AG04449 (cell line): ENCODE measurements around the gene CLCNKA.

Source experiments
- CTCF ChIA-PET: fragments of 350-600 bp; formaldehyde crosslinking; extraction: SDS; loops from one replicate; lab custom pipeline; 2021; ENCODE audit warnings: antibody characterized with exemption; lab: Yijun Ruan, JAX
- POLR2A ChIA-PET: fragments of 400-600, 350-600 bp; formaldehyde crosslinking; extraction: SDS; loops from one replicate; lab custom pipeline; 2020; ENCODE audit warnings: antibody characterized with exemption, inconsistent platforms; lab: Yijun Ruan, JAX
- DNase-seq: peaks from one replicate; pipeline ENCODE4 v3.0.0-alpha.2; 2010; ENCODE audit warnings: low read depth, low spot score
- H3K4me3 ChIP-seq: 2 replicates; pipeline ENCODE4 v1.5.1; 2011; ENCODE audit warnings: low read depth, mild to moderate bottlenecking, control low read depth, low read length
- TF ChIP-seq, protein P1 (sequence below): IDR thresholded peaks from one replicate; pipeline ENCODE4 v1.5.1; 2011; ENCODE audit warnings: mild to moderate bottlenecking, moderate library complexity, low read length, control low read depth, inconsistent platforms; ENCODE audit not compliant: insufficient read depth; ENCODE audit errors: missing control alignments

Gene CLCNKA

DNA sequence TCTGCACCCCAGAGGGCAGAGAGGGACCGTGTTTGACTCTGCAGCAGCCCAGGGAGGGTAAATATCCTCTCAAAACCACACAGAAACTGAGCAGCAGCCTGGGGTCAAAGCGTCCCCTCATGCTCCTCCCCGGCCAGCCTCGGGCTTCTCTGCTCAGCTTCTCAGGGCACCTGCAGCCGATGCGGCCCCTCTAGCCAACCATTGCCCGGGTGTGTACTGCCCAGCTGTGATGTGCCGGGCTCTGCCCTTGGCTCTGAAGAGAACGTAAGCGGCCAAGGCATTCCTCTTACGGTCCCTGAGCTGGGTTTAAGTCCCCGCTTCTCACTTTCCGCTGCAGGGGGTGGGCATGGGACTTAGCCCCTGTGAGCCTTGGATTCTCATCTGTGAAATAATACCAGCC is 46.1 kb downstream of the CLCNKA start:
- no peak overlapping the region for H3K4me3 ChIP-seq
- TF ChIP-seq, protein P1, sequence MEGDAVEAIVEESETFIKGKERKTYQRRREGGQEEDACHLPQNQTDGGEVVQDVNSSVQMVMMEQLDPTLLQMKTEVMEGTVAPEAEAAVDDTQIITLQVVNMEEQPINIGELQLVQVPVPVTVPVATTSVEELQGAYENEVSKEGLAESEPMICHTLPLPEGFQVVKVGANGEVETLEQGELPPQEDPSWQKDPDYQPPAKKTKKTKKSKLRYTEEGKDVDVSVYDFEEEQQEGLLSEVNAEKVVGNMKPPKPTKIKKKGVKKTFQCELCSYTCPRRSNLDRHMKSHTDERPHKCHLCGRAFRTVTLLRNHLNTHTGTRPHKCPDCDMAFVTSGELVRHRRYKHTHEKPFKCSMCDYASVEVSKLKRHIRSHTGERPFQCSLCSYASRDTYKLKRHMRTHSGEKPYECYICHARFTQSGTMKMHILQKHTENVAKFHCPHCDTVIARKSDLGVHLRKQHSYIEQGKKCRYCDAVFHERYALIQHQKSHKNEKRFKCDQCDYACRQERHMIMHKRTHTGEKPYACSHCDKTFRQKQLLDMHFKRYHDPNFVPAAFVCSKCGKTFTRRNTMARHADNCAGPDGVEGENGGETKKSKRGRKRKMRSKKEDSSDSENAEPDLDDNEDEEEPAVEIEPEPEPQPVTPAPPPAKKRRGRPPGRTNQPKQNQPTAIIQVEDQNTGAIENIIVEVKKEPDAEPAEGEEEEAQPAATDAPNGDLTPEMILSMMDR, result no peak
- ChIA-PET CTCF (interaction anchor here (0.9 to 22.9 kb wide), 7 partner anchors 10 to 276 kb away, joined by 3 to 1006 read pairs (median 24); partner anchors contain the start of genes FAM131C and SRARP), POLR2A (interaction anchor here (0.6 kb wide), 1 partner anchor 85 kb away, joined by 3 read pairs; no protein-coding TSS in a partner anchor)
- no peak for DNase-seq

DNA sequence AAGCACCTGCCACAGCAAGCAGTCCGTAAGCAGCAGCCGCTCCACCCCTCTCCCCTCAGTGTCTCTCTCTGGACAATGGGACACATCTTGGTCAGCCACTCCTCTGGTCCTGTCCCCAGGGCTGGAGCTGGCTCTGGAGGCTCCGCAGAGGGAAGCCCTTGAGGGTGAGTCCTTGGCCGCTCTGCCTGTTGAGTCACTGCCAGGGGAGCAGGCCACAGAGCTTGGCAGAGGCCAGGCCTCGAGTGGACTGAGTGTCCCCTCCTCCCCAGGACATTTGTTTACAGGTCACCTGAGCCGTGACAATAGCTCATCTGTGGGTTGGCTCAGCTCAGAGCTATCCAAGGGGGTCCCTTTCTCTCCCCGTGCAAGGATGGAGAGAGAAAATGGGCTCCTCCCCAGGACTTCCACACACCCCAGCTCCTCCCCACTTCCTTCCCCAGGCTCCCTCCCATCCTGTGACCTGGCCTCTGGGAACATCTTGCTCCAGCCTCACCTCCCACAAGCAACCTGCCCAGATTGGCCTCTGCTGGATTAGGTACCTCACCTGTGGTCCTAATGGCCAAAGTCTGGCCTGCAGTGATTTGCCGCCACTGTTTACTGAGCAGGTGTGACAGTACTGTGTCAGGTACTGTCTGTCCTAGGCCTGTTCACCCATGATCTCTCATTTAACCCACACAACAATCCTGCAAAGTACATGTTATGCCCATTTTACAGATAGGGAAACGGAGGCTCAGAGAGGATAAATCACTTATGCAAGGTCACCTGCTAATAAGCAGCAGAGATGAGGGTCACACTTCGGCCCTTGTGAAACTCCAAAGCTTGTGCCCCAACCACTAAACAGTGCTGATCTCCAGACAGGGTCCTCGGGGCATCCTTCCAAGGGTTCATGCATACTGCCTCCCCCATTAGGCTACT is 46.8 kb downstream of the CLCNKA start:
- CTCF ChIA-PET, result interaction anchor here (0.8 to 22.9 kb wide), 7 partner anchors 10 to 277 kb away, joined by 3 to 1006 read pairs (median 24); partner anchors contain the start of genes FAM131C and SRARP
- POLR2A ChIA-PET, result no interaction called here
- TF ChIP-seq, protein P1, result no peak
- H3K4me3 ChIP-seq, result no peak overlapping the region
- DNase-seq, result no peak

DNA sequence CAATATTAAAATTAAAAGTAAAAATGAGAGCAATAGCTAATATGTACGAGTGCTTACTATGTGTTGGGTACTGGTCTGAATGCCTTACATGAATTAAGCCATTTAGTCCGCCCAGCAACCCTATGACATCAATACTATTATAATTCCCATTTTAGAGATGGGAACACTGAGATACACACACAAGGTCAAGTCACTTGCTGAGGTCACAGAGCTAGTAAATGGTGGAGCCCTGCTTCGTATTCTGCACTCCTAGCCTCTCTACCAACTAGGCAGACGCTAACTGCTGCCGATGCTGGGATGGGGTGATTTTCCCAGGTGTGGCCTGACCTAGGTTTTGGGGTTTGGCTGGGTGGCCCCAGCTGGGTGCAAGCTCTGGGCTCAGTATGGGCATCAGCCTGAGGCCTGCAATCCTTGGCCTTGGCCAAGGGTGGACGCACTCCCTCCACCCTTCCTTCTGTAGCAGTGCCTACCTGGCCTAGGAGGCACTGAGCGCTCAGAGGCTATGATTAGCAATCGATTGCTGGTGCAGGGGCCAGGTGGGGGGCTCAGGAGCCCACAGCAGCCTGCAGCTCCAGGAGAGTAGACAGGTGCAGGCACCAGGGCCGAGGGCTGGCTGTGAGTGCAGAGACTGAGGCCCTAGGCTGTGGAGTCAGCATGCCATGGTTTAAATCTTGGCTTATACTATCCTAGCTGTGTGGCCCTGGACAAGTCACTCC is 49.0 kb downstream of the CLCNKA start:
- TF ChIP-seq, protein P1, result no peak
- ChIA-PET CTCF (interaction anchor here (1.6 to 22.9 kb wide), 5 partner anchors 8 to 116 kb away, joined by 6 to 1006 read pairs (median 140); partner anchors contain the start of genes FAM131C and SRARP), POLR2A (no interaction called here)
- no peak overlapping the region for H3K4me3 ChIP-seq
- DNase-seq, result no peak

DNA sequence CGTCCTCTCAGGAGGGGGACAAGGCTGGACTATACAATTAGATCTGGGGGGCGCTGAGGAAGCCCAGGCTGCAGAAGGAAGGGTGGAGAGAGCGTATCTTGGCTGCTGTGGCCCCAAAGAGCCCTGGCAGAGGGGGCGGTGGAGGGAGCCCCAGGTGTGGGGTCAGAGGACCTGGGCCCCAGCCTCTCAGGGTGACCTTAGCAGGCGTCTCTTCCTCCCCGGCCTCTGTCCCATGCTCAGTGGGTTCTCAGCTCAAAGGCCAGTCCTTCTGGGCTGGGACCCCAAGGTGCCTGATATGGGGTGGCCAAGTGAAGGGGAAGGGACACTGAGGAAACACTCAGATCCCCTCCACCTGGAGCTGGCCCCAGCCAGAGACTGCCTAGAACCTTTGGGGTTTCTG is 49.8 kb downstream of the CLCNKA start:
- ChIA-PET CTCF (interaction anchor here (1.2 to 22.9 kb wide), 6 partner anchors 7 to 169 kb away, joined by 4 to 1006 read pairs (median 140); partner anchors contain the start of genes CPLANE2, FAM131C and SRARP), POLR2A (no interaction called here)
- no peak for DNase-seq
- H3K4me3 ChIP-seq, result no peak overlapping the region
- TF ChIP-seq, protein P1, result no peak

DNA sequence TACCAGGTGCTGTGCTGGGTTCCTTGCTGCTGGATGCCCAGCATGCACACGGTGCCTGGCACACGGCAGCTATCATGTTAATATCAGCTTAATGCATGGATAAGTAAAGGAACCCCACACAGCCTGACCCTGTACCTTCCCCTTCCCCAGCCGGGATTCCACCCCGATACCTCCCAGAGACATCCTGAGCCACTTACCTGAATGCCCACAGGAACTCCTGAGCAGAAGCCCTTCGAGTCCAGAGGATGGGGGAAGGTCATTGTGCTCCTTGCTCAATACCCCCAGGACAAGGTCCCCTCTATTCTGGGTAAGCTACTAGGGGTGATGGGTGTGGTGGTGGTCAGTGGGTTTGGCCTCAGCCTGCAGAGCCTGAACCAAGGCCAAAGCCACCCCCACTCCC is 50.3 kb downstream of the CLCNKA start:
- DNase-seq, result no peak
- no peak overlapping the region for H3K4me3 ChIP-seq
- TF ChIP-seq, protein P1, result no peak
- ChIA-PET POLR2A (no interaction called here), CTCF (interaction anchor here (1.1 to 22.9 kb wide), 11 partner anchors 7 to 280 kb away, joined by 3 to 1006 read pairs (median 8); partner anchors contain the start of genes CPLANE2, FAM131C and SRARP)
